D721Med (cell line): ENCODE results near the gene EEFSEC.

Experiments
- DNase-seq: peaks from one replicate; pipeline ENCODE4 v3.0.0; 2011; ENCODE audit warnings: low spot score; ENCODE audit not compliant: insufficient read length
- FAIRE-seq: peaks from 2 replicates; lab custom pipeline; 2011; peaks lifted over from hg19 to GRCh38; lab: Jason Lieb, UNC
- TF ChIP-seq, protein P1 (sequence below): IDR thresholded peaks from 2 replicates; pipeline ENCODE4 v1.5.1; 2012; ENCODE audit warnings: mild to moderate bottlenecking, control low read depth; ENCODE audit not compliant: insufficient read depth; ENCODE audit errors: missing control alignments

EEFSEC gene

GRCh38 chr3:128168836-128169235 is 15.6 kb downstream of the EEFSEC start:
- FAIRE-seq (no peak), DNase-seq (no peak)
- TF ChIP-seq, protein P1, sequence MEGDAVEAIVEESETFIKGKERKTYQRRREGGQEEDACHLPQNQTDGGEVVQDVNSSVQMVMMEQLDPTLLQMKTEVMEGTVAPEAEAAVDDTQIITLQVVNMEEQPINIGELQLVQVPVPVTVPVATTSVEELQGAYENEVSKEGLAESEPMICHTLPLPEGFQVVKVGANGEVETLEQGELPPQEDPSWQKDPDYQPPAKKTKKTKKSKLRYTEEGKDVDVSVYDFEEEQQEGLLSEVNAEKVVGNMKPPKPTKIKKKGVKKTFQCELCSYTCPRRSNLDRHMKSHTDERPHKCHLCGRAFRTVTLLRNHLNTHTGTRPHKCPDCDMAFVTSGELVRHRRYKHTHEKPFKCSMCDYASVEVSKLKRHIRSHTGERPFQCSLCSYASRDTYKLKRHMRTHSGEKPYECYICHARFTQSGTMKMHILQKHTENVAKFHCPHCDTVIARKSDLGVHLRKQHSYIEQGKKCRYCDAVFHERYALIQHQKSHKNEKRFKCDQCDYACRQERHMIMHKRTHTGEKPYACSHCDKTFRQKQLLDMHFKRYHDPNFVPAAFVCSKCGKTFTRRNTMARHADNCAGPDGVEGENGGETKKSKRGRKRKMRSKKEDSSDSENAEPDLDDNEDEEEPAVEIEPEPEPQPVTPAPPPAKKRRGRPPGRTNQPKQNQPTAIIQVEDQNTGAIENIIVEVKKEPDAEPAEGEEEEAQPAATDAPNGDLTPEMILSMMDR, result no peak

GRCh38 chr3:128170866-128171516 is 17.7 kb downstream of the EEFSEC start:
- no peak for DNase-seq
- no peak for FAIRE-seq
- TF ChIP-seq, protein P1, result peak; percentile 54

DNA sequence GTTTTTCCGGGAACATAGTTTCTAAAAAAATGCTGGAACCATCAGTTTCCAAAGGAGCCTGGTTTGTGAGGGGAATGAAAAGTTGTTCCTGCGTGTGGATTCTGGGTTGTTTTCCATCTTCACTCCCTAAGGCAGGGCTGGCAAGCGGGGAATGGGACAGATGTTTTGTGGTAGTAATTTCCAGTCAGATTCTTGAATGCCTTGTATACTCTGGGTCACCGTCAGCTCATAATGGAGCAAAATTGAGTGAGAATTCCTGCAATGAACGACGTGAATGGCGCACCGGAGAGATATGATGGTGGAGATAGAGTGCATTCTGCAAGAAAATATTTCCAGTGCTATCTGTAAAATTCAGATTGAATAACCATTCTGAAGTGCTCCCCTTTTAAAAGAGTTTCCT is 19.9 kb downstream of the EEFSEC start:
- FAIRE-seq (no peak), DNase-seq (no peak)
- TF ChIP-seq, protein P1, result no peak

DNA sequence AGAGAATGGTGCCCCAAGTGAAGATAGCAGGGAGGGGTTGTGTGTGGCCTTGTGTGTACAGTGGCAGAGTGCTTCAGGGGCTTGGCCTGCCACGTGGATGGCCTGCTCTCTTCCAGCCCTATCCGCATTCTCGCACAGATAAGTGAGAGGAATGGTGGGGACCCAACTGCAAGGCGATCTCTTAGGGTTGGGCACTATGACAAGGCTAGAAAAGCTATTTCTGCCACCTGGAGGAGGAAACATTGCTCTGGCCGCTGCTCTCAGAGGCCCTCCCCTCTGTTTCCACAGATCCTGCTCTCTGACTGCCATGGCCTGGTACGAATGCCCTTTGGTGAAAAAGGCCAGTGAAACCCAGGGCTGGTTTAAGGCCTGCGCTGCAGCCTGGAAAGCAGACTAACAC is 20.6 kb downstream of the EEFSEC start:
- DNase-seq (no peak), FAIRE-seq (no peak)
- TF ChIP-seq, protein P1, result no peak

GRCh38 chr3:128174675-128175590 is 21.7 kb downstream of the EEFSEC start:
- TF ChIP-seq, protein P1, result no peak
- DNase-seq (no peak), FAIRE-seq (no peak)

- FAIRE-seq (no peak), DNase-seq (no peak)
- TF ChIP-seq, protein P1, result no peak
Observed at GRCh38 chr3:128175768-128176167, 22.5 kb downstream of the EEFSEC start.
